H9 (cell line): Measurements from ENCODE around the gene SLC38A11. TPM values are rescaled to one million over a fixed set of nuclear protein-coding genes. Genes with fewer than 3 reads are reported as not detected.

Experiments
- DNase-seq: peaks from one replicate; pipeline ENCODE4 v3.0.0-alpha.2; 2017
- H2AFZ ChIP-seq: one replicate; pipeline ENCODE4 v1.6.1; 2013; ENCODE audit warnings: mild to moderate bottlenecking, low read length, control low read depth, moderate library complexity
- H2AK5ac ChIP-seq: 2 replicates; pipeline ENCODE4 v1.6.1; 2013; ENCODE audit warnings: low read length, control low read depth, mixed read lengths; ENCODE audit not compliant: insufficient read length
- H2BK120ac ChIP-seq: one replicate; pipeline ENCODE4 v1.6.1; 2013; ENCODE audit warnings: low read depth, mild to moderate bottlenecking, low read length, control low read depth, inconsistent platforms; ENCODE audit not compliant: poor library complexity, severe bottlenecking
- H2BK12ac ChIP-seq: 2 replicates; pipeline ENCODE4 v1.6.1; 2013; ENCODE audit warnings: low read length, control low read depth, mixed read lengths, low read depth; ENCODE audit not compliant: insufficient read length
- H2BK15ac ChIP-seq: 2 replicates; pipeline ENCODE4 v1.6.1; 2013; ENCODE audit warnings: low read depth, low read length, control low read depth
- H2BK20ac ChIP-seq: one replicate; pipeline ENCODE4 v1.6.1; 2013; ENCODE audit warnings: low read depth, mild to moderate bottlenecking, low read length, control low read depth, inconsistent platforms; ENCODE audit not compliant: poor library complexity, severe bottlenecking
- H2BK5ac ChIP-seq: 2 replicates; pipeline ENCODE4 v1.6.1; 2013; ENCODE audit warnings: low read length, control low read depth, mixed read lengths; ENCODE audit not compliant: insufficient read length
- H3K14ac ChIP-seq: 2 replicates; pipeline ENCODE4 v1.6.1; 2013; ENCODE audit warnings: low read length, control low read depth; ENCODE audit not compliant: insufficient read depth
- H3K18ac ChIP-seq: 2 replicates; pipeline ENCODE4 v1.6.1; 2013; ENCODE audit warnings: low read depth, mild to moderate bottlenecking, mixed read lengths, low read length, control low read depth; ENCODE audit not compliant: insufficient read length
- H3K23ac ChIP-seq: 2 replicates; pipeline ENCODE4 v1.6.1; 2013; ENCODE audit warnings: low read length, control low read depth, mixed read lengths, low read depth; ENCODE audit not compliant: insufficient read length
- H3K23me2 ChIP-seq: 2 replicates; pipeline ENCODE4 v1.6.1; 2013; ENCODE audit warnings: low read depth, mild to moderate bottlenecking, mixed read lengths, low read length, control low read depth; ENCODE audit not compliant: insufficient read length, poor library complexity, severe bottlenecking
- H3K27ac ChIP-seq: 2 replicates; pipeline ENCODE4 v1.5.1; 2013; ENCODE audit warnings: low read length, control low read depth, mixed read lengths, low read depth; ENCODE audit not compliant: insufficient read length
- H3K27me3 ChIP-seq: 2 replicates; pipeline ENCODE4 v1.6.1; 2013; ENCODE audit warnings: low read length, control low read depth, inconsistent platforms; ENCODE audit not compliant: insufficient read depth
- H3K4ac ChIP-seq: 2 replicates; pipeline ENCODE4 v1.6.1; 2013; ENCODE audit warnings: low read depth, mild to moderate bottlenecking, control low read depth, inconsistent platforms, low read length, moderate library complexity
- H3K4me1 ChIP-seq: 2 replicates; pipeline ENCODE4 v1.6.1; 2013; ENCODE audit warnings: low read length, control low read depth, inconsistent platforms; ENCODE audit not compliant: insufficient read depth
- H3K4me2 ChIP-seq: 2 replicates; pipeline ENCODE4 v1.6.1; 2013; ENCODE audit warnings: low read length, control low read depth, mixed read lengths; ENCODE audit not compliant: insufficient read length, insufficient read depth
- H3K56ac ChIP-seq: 2 replicates; pipeline ENCODE4 v1.6.1; 2013; ENCODE audit warnings: low read depth, mild to moderate bottlenecking, mixed read lengths, low read length, control low read depth; ENCODE audit not compliant: insufficient read length
- H3K79me1 ChIP-seq: 2 replicates; pipeline ENCODE4 v1.6.1; 2013; ENCODE audit warnings: low read depth, mild to moderate bottlenecking, moderate library complexity, low read length, control low read depth, inconsistent platforms; ENCODE audit not compliant: insufficient read depth, poor library complexity, severe bottlenecking
- H3K79me2 ChIP-seq: 2 replicates; pipeline ENCODE4 v1.6.1; 2013; ENCODE audit warnings: low read length, control low read depth, inconsistent platforms; ENCODE audit not compliant: insufficient read depth
- H3K9ac ChIP-seq: 2 replicates; pipeline ENCODE4 v1.6.1; 2013; ENCODE audit warnings: low read length, control low read depth, mixed read lengths; ENCODE audit not compliant: insufficient read length; ENCODE audit errors: extremely low read depth
- H3K9me3 ChIP-seq: one replicate; pipeline ENCODE4 v1.6.1; 2013; ENCODE audit warnings: low read depth, low read length, inconsistent platforms; ENCODE audit not compliant: control insufficient read depth
- H3T11ph ChIP-seq: one replicate; pipeline ENCODE4 v1.6.1; 2013; ENCODE audit warnings: mild to moderate bottlenecking, low read length, control low read depth, inconsistent platforms
- H4K20me1 ChIP-seq: one replicate; pipeline ENCODE4 v1.6.1; 2013; ENCODE audit not compliant: control insufficient read depth, insufficient read length, insufficient read depth
- H4K5ac ChIP-seq: 2 replicates; pipeline ENCODE4 v1.6.1; 2013; ENCODE audit warnings: low read depth, mild to moderate bottlenecking, mixed read lengths, low read length, control low read depth; ENCODE audit not compliant: insufficient read length
- H4K8ac ChIP-seq: replicated peaks from 2 replicates; pipeline ENCODE4 v1.6.1; 2013; ENCODE audit warnings: low read length, control low read depth, mixed read lengths, low read depth; ENCODE audit not compliant: insufficient read length
- H4K91ac ChIP-seq: 2 replicates; pipeline ENCODE4 v1.6.1; 2013; ENCODE audit warnings: low read depth, mild to moderate bottlenecking, moderate library complexity, mixed read lengths, low read length, control low read depth; ENCODE audit not compliant: insufficient read length
- H3K27ac Mint-ChIP-seq, 3 experiments: 2 replicates in 2 of 3; 3 replicates in 1 of 3; pipeline ENCODE4 v1.8.0; 2020 to 2021; ENCODE audit warnings: mixed read lengths in 3 of 3, mild to moderate bottlenecking in 1 of 3, moderate library complexity in 1 of 3
- H3K27me3 Mint-ChIP-seq: 2 replicates; pipeline ENCODE4 v1.8.0; 2021; ENCODE audit warnings: low read depth, mild to moderate bottlenecking, moderate library complexity, mixed read lengths
- H3K36me3 Mint-ChIP-seq, 3 experiments: 2 replicates in 2 of 3; 3 replicates in 1 of 3; pipeline ENCODE4 v1.8.0; 2020 to 2021; ENCODE audit warnings: low read depth in 3 of 3, mixed read lengths in 3 of 3; ENCODE audit not compliant: insufficient read depth in 1 of 3
- H3K4me1 Mint-ChIP-seq, 2 experiments: 2 replicates each; pipeline ENCODE4 v1.8.0; 2020; ENCODE audit warnings: mixed read lengths in 2 of 2
- H3K4me3 Mint-ChIP-seq, 2 experiments: 2 replicates in 1 of 2; 3 replicates in 1 of 2; pipeline ENCODE4 v1.8.0; 2020 to 2021; ENCODE audit warnings: mild to moderate bottlenecking in 2 of 2, mixed read lengths in 2 of 2, moderate library complexity in 1 of 2
- H3K9me3 Mint-ChIP-seq, 2 experiments: 2 replicates in 1 of 2; 3 replicates in 1 of 2; pipeline ENCODE4 v1.8.0; 2020; ENCODE audit warnings: mild to moderate bottlenecking in 2 of 2, mixed read lengths in 2 of 2, moderate library complexity in 1 of 2
- WGBS: extraction: QIAGEN DNeasy Blood & Tissue Kit; methylation state at CpG from one replicate; pipeline ENCODE4 v1.1.7; 2013; ENCODE audit warnings: missing lambda C conversion rate, low lambda C conversion rate, mixed read lengths; ENCODE audit not compliant: insufficient read length; ENCODE audit errors: extremely low coverage; 5-methylcytosine and 5-hydroxymethylcytosine counted together
- total RNA-seq: library from RNA; stranded (reverse); gene quantifications from 2 replicates; pipeline ENCODE4 v1.2.1, GENCODE V29; 2021
- TF ChIP-seq, protein P1 (sequence below): fragments of 200-600 bp; sonication (generic); conservative IDR thresholded peaks from 3 replicates; pipeline ENCODE4 v1.8.0; 2021; ENCODE audit warnings: antibody characterized with exemption, mild to moderate bottlenecking

Gene SLC38A11
- total RNA-seq, 1 experiment from 2014 or later = not detected

GRCh38 chr2:164903951-164904350 lies 51.4 kb downstream of the SLC38A11 start:
- Histone ChIP-seq H2BK20ac (no peak overlapping the region), H3K27me3 (no peaks in the 10 kb centered on the region), H2AFZ (no peak overlapping the region), H3K79me2 (no peaks in the 10 kb centered on the region), H3K56ac (no peak overlapping the region), H4K8ac (no peak overlapping the region), H4K5ac (no peak overlapping the region), H3T11ph (no peak overlapping the region), H4K91ac (no peak overlapping the region), H3K27ac (no peak overlapping the region), H3K23me2 (no peaks in the 10 kb centered on the region), H2AK5ac (no peak overlapping the region), H3K23ac (no peak overlapping the region), H3K9ac (no peak overlapping the region), H3K18ac (no peak overlapping the region), H3K9me3 (no peaks in the 10 kb centered on the region), H2BK12ac (no peak overlapping the region), H3K4me2 (no peak overlapping the region), H3K79me1 (no peaks in the 10 kb centered on the region), H4K20me1 (no peaks in the 10 kb centered on the region), H3K4ac (no peak overlapping the region), H3K4me1 (no peaks in the 10 kb centered on the region), H2BK15ac (no peak overlapping the region), H2BK120ac (no peak overlapping the region), H2BK5ac (no peak overlapping the region), H3K14ac (no peak overlapping the region)
- no peak overlapping the region for H3K27ac Mint-ChIP-seq
- TF ChIP-seq, protein P1, sequence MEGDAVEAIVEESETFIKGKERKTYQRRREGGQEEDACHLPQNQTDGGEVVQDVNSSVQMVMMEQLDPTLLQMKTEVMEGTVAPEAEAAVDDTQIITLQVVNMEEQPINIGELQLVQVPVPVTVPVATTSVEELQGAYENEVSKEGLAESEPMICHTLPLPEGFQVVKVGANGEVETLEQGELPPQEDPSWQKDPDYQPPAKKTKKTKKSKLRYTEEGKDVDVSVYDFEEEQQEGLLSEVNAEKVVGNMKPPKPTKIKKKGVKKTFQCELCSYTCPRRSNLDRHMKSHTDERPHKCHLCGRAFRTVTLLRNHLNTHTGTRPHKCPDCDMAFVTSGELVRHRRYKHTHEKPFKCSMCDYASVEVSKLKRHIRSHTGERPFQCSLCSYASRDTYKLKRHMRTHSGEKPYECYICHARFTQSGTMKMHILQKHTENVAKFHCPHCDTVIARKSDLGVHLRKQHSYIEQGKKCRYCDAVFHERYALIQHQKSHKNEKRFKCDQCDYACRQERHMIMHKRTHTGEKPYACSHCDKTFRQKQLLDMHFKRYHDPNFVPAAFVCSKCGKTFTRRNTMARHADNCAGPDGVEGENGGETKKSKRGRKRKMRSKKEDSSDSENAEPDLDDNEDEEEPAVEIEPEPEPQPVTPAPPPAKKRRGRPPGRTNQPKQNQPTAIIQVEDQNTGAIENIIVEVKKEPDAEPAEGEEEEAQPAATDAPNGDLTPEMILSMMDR = no peak
- no peaks in the 10 kb centered on the region for H3K36me3 Mint-ChIP-seq
- no CpG with 5 or more reads among the region's 2 CpGs for WGBS
- no peaks in the 10 kb centered on the region for H3K27me3 Mint-ChIP-seq
- no peak overlapping the region for H3K4me3 Mint-ChIP-seq
- DNase-seq = no peak
- H3K4me1 Mint-ChIP-seq = peaks cover 2 to 8% of the 10 kb centered on the region in 2 experiments; a peak in 2 of 4 replicates
- peaks cover 1 to 3% of the 10 kb centered on the region in 2 experiments; a peak in 1 of 5 replicates for H3K9me3 Mint-ChIP-seq
